Measurements from ENCODE around the gene CA5A. TPM values are rescaled to one million over a fixed set of nuclear protein-coding genes. Genes with fewer than 3 reads are reported as not detected.
A peak's percentile ranks its signal among the peaks of the same experiment; 100 is the strongest.

CA5A gene
- total and polyA plus RNA-seq, 2 of the 13 experiments (the other 11 are each of a cell fraction or from before 2014, with no cell fraction given): 66.8 to 106 TPM

DNA sequence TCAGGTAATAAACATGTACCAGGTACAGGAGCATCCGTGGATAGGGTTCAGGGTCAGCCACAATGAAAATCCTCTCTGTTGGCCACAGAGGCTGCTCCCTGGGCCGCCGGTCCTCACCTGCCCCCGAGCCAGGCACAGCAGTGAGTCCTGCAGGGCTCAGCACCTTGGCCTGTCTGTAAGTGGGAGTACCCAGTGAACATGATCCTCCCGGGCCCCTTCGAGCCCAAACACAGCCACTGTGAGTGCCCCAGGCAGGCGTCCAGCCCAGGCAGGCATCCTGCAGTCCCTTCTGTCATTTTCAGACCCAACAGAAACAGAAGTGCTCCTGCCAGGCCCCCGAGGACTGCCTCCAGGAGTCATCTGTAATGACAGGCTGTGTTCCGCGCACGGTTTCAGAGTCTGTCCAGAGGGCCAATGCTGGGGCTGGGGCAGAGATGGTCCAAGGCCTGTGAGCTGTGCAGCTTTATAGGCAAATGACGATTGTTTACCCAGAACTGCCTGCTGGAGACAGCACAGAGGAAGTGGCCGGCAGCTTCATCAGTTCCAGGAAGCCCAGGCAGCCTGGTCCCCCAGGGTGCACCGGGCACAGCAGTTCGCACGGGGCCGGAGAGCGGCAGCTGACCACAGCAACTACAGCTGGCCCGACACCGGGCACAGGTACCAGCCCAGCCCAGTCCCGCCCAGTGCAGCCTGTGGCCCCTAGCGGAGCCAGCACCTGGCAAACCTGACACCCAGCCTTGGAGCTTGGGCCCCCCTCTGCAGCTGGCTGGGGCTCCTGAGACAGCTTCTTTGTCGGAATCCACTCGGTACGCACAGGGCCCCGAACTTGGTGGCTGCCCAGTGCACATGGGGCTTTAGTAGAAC, 80.2 kb downstream of the CA5A start (continued):
- TF ChIP-seq ZNF350 (CRISPR knock-in tag; IDR thresholded peaks at IDR 0.05; ENCODE audit: borderline replicate concordance, low read depth): peak; percentile 55
- TF ChIP-seq TOPORS (CRISPR knock-in tag; IDR thresholded peaks at IDR 0.05): no peak
- TF ChIP-seq ZNF468 (CRISPR knock-in tag; IDR thresholded peaks at IDR 0.05): no peak
- TF ChIP-seq, protein P1, sequence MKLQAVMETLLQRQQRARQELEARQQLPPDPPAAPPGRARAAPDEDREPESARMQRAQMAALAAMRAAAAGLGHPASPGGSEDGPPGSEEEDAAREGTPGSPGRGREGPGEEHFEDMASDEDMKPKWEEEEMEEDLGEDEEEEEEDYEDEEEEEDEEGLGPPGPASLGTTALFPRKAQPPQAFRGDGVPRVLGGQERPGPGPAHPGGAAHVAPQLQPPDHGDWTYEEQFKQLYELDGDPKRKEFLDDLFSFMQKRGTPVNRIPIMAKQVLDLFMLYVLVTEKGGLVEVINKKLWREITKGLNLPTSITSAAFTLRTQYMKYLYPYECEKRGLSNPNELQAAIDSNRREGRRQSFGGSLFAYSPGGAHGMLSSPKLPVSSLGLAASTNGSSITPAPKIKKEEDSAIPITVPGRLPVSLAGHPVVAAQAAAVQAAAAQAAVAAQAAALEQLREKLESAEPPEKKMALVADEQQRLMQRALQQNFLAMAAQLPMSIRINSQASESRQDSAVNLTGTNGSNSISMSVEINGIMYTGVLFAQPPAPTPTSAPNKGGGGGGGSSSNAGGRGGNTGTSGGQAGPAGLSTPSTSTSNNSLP (IDR thresholded peaks at IDR 0.05; ENCODE audit: low read depth, low read length): 0 out of 2 replicates have a peak, but pooled peaks have one; percentile 33
- 0 out of 2 replicates have a peak, but pooled peaks have one; percentile 89 for TF ChIP-seq SATB2 (CRISPR knock-in tag; IDR thresholded peaks at IDR 0.05)
- no peak for TF ChIP-seq KLF11 (CRISPR knock-in tag; IDR thresholded peaks at IDR 0.05)
- no peak for TF ChIP-seq PLRG1 (conservative IDR thresholded peaks at IDR 0.05)
- TF ChIP-seq MAZ (IDR thresholded peaks at IDR 0.05; ENCODE audit: borderline replicate concordance, low read depth, low read length): 0 out of 2 replicates have a peak, but pooled peaks have one; percentile 14
- TF ChIP-seq MAZ (CRISPR knock-in tag; IDR thresholded peaks at IDR 0.05; ENCODE audit: low read depth): peak; percentile 50
- TF ChIP-seq ZNF274 (CRISPR knock-in tag; IDR thresholded peaks at IDR 0.05): no peak
- no peak for TF ChIP-seq CREB1 (IDR thresholded peaks at IDR 0.05)
- peak; percentile 39; the same call in 1 of the 2 replicates for TF ChIP-seq CREB1 (CRISPR knock-in tag; IDR thresholded peaks at IDR 0.05)
- TF ChIP-seq, protein P2, sequence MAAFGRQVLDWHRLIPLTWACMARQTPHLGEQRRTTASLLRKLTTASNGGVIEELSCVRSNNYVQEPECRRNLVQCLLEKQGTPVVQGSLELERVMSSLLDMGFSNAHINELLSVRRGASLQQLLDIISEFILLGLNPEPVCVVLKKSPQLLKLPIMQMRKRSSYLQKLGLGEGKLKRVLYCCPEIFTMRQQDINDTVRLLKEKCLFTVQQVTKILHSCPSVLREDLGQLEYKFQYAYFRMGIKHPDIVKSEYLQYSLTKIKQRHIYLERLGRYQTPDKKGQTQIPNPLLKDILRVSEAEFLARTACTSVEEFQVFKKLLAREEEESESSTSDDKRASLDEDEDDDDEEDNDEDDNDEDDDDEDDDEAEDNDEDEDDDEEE (CRISPR knock-in tag; IDR thresholded peaks at IDR 0.05): no peak
- peak; percentile 35; the same call in 1 of the 2 replicates for TF ChIP-seq ZSCAN29 (CRISPR knock-in tag; conservative IDR thresholded peaks at IDR 0.05)
- TF ChIP-seq, protein P3, sequence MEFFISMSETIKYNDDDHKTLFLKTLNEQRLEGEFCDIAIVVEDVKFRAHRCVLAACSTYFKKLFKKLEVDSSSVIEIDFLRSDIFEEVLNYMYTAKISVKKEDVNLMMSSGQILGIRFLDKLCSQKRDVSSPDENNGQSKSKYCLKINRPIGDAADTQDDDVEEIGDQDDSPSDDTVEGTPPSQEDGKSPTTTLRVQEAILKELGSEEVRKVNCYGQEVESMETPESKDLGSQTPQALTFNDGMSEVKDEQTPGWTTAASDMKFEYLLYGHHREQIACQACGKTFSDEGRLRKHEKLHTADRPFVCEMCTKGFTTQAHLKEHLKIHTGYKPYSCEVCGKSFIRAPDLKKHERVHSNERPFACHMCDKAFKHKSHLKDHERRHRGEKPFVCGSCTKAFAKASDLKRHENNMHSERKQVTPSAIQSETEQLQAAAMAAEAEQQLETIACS (CRISPR knock-in tag; IDR thresholded peaks at IDR 0.05): no peak
- no peak; the same call in 1 of the 2 replicates for TF ChIP-seq ARNTL (CRISPR knock-in tag; IDR thresholded peaks at IDR 0.05)
- TF ChIP-seq HDAC6 (IDR thresholded peaks at IDR 0.05; ENCODE audit: low read depth, low read length): no peak
- no peak for TF ChIP-seq ZNF10 (CRISPR knock-in tag; IDR thresholded peaks at IDR 0.05; ENCODE audit: borderline replicate concordance, low read depth)
- TF ChIP-seq POLR2AphosphoS5 (IDR thresholded peaks at IDR 0.05; ENCODE audit: low read depth, low read length): peak; percentile 46
- TF ChIP-seq ZNF83 (CRISPR knock-in tag; IDR thresholded peaks at IDR 0.05; ENCODE audit: borderline replicate concordance): no peak
- no peak for TF ChIP-seq ZKSCAN5 (CRISPR knock-in tag; IDR thresholded peaks at IDR 0.05)
- TF ChIP-seq ELF4 (CRISPR knock-in tag; IDR thresholded peaks at IDR 0.05; ENCODE audit: borderline replicate concordance): no peak
- TF ChIP-seq MXI1 (IDR thresholded peaks at IDR 0.05; ENCODE audit: borderline replicate concordance, low read depth, low read length): peak; percentile 73; the same call in 1 of the 3 replicates
- TF ChIP-seq NR2F2 (IDR thresholded peaks at IDR 0.05; ENCODE audit: borderline replicate concordance, low read depth): no peak
- TF ChIP-seq, protein P4, sequence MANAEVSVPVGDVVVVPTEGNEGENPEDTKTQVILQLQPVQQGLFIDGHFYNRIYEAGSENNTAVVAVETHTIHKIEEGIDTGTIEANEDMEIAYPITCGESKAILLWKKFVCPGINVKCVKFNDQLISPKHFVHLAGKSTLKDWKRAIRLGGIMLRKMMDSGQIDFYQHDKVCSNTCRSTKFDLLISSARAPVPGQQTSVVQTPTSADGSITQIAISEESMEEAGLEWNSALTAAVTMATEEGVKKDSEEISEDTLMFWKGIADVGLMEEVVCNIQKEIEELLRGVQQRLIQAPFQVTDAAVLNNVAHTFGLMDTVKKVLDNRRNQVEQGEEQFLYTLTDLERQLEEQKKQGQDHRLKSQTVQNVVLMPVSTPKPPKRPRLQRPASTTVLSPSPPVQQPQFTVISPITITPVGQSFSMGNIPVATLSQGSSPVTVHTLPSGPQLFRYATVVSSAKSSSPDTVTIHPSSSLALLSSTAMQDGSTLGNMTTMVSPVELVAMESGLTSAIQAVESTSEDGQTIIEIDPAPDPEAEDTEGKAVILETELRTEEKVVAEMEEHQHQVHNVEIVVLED (CRISPR knock-in tag; IDR thresholded peaks at IDR 0.05; ENCODE audit: borderline replicate concordance): no peak
- TF ChIP-seq CBFB (CRISPR knock-in tag; IDR thresholded peaks at IDR 0.05): 0 out of 2 replicates have a peak, but pooled peaks have one; percentile 37
